ENCODE data around the gene EMC8. TPM values are rescaled to one million over a fixed set of nuclear protein-coding genes. Genes with fewer than 3 reads are reported as not detected.

The EMC8 gene
- total RNA-seq, 2 donors from 2014 or later = 30.2 to 38.8 TPM

DNA sequence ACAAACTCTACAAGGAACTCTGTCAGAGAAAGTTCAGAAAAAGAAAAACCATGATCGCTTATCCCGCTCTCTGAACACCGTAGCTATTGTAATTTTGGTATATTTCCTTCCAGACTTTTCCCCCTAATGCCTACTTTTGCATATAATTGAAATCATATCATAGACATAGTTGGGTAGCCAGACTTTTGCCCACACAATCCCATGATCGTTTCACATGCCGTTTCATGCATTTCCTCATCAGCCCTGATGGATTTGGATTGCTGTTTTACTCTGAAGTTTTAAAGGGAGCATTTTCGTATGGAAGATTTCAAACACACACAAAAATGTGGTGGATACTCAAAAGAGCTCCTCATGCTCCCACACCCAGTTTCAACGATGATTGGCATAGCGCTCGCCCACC, 31.5 kb upstream of the EMC8 start:
- Histone ChIP-seq H3K4me1 (replicated peaks) (no peaks in the 10 kb centered on the region), H3K4me3 (no peak overlapping the region), H3K36me3 (no peaks in the 10 kb centered on the region), H3K27me3 (replicated peaks; ENCODE audit: insufficient read depth) (peaks cover under 1% of the 10 kb centered on the region), H3K9me3 (no peaks in the 10 kb centered on the region), H3K27ac (no peak overlapping the region)
- intact Hi-C loops (cut with DNase I) = no loop called here
- TF ChIP-seq POLR2AphosphoS5 (IDR thresholded peaks at IDR 0.05) (no peak), POLR2A (IDR thresholded peaks at IDR 0.05) (no peak)
- TF ChIP-seq, protein P1, sequence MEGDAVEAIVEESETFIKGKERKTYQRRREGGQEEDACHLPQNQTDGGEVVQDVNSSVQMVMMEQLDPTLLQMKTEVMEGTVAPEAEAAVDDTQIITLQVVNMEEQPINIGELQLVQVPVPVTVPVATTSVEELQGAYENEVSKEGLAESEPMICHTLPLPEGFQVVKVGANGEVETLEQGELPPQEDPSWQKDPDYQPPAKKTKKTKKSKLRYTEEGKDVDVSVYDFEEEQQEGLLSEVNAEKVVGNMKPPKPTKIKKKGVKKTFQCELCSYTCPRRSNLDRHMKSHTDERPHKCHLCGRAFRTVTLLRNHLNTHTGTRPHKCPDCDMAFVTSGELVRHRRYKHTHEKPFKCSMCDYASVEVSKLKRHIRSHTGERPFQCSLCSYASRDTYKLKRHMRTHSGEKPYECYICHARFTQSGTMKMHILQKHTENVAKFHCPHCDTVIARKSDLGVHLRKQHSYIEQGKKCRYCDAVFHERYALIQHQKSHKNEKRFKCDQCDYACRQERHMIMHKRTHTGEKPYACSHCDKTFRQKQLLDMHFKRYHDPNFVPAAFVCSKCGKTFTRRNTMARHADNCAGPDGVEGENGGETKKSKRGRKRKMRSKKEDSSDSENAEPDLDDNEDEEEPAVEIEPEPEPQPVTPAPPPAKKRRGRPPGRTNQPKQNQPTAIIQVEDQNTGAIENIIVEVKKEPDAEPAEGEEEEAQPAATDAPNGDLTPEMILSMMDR (IDR thresholded peaks at IDR 0.05) = no peak
- 82% methylated on average over 9 of the region's 9 CpGs for WGBS
- DNase-seq (ENCODE audit: low spot score) = no peak

DNA sequence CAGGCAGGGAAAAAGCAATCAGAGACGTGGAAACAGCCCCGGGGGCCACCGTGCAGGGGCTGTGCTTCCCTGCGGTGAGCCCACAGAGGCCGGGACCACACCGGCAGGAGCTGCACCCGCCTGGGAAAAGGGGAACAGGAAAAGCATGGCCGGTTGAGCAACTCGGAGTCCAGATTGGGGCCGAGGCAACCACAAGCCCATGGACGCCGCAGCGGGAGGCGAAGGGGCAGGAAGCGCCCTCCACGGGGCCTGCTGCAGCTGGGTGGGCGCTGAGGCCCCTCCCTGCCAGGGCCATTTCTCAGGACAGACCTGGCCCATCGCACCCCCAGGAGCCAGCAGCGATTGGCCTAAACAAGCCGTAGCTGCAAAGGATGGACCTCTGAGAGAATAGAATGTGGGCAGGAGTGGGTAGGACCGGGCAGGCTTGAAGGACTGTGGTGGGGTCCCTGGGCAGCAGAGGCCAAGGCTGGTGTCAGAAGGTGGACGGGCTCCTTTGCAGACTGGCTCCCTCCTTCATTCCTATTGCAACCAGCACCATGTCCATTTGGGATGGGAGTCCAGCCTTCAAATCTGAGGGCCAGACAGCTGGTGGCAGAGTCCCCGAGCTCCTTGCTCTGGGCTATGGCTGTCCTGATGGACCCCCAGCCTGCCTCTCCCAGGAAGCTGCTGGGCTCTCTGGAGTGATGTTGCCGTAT, 30.6 kb upstream of the EMC8 start:
- H3K36me3 ChIP-seq = no peaks in the 10 kb centered on the region
- no peaks in the 10 kb centered on the region for H3K9me3 ChIP-seq
- no peak overlapping the region for H3K4me3 ChIP-seq
- TF ChIP-seq, protein P1 (IDR thresholded peaks at IDR 0.05) = no peak
- TF ChIP-seq POLR2A (IDR thresholded peaks at IDR 0.05) = no peak
- TF ChIP-seq POLR2AphosphoS5 (IDR thresholded peaks at IDR 0.05) = no peak
- intact Hi-C loops (cut with DNase I) = loop anchor here (10.0 kb wide), 1 partner anchor 155 kb away; no protein-coding TSS in a partner anchor
- DNase-seq (ENCODE audit: low spot score) = no peak
- H3K27me3 ChIP-seq (replicated peaks; ENCODE audit: insufficient read depth) = no peaks in the 10 kb centered on the region
- H3K27ac ChIP-seq = no peak overlapping the region
- no peaks in the 10 kb centered on the region for H3K4me1 ChIP-seq (replicated peaks)
- WGBS = 74% methylated on average over 24 of the region's 24 CpGs

DNA sequence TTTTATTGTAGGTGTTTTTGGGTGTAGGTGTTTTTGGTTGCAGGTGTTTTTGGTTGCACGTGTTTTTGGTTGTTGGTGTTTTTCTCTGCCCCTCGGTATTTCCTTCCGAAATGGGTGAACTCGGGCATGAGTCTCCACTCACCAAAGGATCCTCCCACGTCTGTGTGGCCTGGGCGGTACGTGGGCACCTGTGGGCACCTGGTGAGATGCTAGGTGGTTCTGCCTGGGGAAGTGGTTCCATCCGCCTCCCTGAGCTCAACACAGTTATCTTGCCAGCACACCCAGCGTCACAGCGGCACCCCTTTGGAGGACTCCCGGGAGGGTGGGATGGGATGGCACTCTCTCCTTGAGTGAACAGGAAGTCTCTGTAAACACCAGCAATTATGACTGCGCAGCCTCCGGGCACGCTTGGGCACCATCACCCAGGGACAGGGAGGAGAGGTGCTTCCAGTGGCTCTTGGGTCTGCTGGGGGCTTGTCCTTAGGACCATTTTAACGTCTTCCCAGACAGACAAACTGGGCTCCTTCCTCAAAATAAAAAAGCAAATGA, 29.9 kb upstream of the EMC8 start:
- Histone ChIP-seq H3K4me1 (replicated peaks) (no peaks in the 10 kb centered on the region), H3K4me3 (no peak overlapping the region), H3K9me3 (no peaks in the 10 kb centered on the region), H3K36me3 (no peaks in the 10 kb centered on the region), H3K27me3 (replicated peaks; ENCODE audit: insufficient read depth) (peaks cover 5% of the 10 kb centered on the region), H3K27ac (no peak overlapping the region)
- TF ChIP-seq POLR2A (IDR thresholded peaks at IDR 0.05) (no peak), POLR2AphosphoS5 (IDR thresholded peaks at IDR 0.05) (no peak)
- TF ChIP-seq, protein P1 (IDR thresholded peaks at IDR 0.05) = no peak
- intact Hi-C loops (cut with DNase I) = loop anchor here (10.0 kb wide), 1 partner anchor 156 kb away; no protein-coding TSS in a partner anchor
- WGBS = 83% methylated on average over 15 of the region's 15 CpGs
- DNase-seq (ENCODE audit: low spot score) = no peak

DNA sequence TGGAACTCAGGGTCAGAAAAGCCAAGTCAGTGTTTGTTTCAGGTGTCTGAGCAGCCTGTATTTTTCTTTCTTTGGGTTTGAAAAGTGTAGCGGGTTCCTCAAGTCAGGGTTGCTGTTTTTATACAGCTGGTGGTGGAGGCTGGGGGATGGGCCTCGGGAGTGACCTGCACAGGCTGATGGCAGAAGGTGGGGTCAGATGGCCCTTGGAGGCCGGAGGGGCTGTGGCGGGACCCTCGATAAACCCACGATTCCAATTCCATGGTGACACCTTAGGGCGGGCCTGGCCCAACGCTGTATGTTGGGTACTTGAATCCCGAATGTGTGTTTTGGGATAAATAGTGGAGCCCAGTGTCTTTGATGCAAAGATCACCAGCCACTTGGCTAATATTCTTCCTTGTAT, 28.8 kb upstream of the EMC8 start:
- TF ChIP-seq POLR2AphosphoS5 (IDR thresholded peaks at IDR 0.05) = no peak
- TF ChIP-seq, protein P1 (IDR thresholded peaks at IDR 0.05) = no peak
- TF ChIP-seq POLR2A (IDR thresholded peaks at IDR 0.05) = no peak
- H3K9me3 ChIP-seq = no peaks in the 10 kb centered on the region
- no peak overlapping the region for H3K4me3 ChIP-seq
- no peak for DNase-seq (ENCODE audit: low spot score)
- peaks cover 5% of the 10 kb centered on the region for H3K27me3 ChIP-seq (replicated peaks; ENCODE audit: insufficient read depth)
- H3K36me3 ChIP-seq = no peaks in the 10 kb centered on the region
- H3K27ac ChIP-seq = no peak overlapping the region
- WGBS = 71% methylated on average over 9 of the region's 9 CpGs
- intact Hi-C loops (cut with DNase I) = loop anchor here (10.0 kb wide), 1 partner anchor 157 kb away; no protein-coding TSS in a partner anchor
- no peaks in the 10 kb centered on the region for H3K4me1 ChIP-seq (replicated peaks)
